Activated CD4-positive, alpha-beta T cell treated with anti-CD3 and anti-CD28 coated beads for 4 hours (primary cell): ENCODE results near the gene USP48.
"Not testable (repeated sequence)": the region's sequence is repeated elsewhere in the genome, so short reads cannot be mapped to it uniquely, and the experiment has no call there.

Experiments
- DNase-seq, 2 donors: peaks; one replicate each; pipeline ENCODE4 v3.0.0-alpha.2; 2020

Gene USP48

GRCh38 chr1:21782868-21783678, at the start of gene USP48:
USP48 (minus strand) TSS chr1:21783149; CDS start chr1:21782957, 192 bp downstream.
- DNase-seq, result peak; percentile 94 to 95

GRCh38 chr1:21831454-21831970, 48.6 kb upstream of the USP48 start:
- no peak for DNase-seq

GRCh38 chr1:21830792-21831453, 48.0 kb upstream of the USP48 start:
- DNase-seq, result no peak

- DNase-seq, result no peak
Observed at GRCh38 chr1:21829294-21829693, 46.3 kb upstream of the USP48 start.

- DNase-seq, result no peak
Observed at GRCh38 chr1:21828506-21829210, 45.7 kb upstream of the USP48 start.

- no peak for DNase-seq
Observed at GRCh38 chr1:21828075-21828474, 45.1 kb upstream of the USP48 start.

GRCh38 chr1:21827141-21827679, 44.3 kb upstream of the USP48 start:
- no peak for DNase-seq

- not testable (repeated sequence) for DNase-seq
Observed at GRCh38 chr1:21826694-21827093, 43.7 kb upstream of the USP48 start.

- DNase-seq, result no peak
Observed at GRCh38 chr1:21825393-21825792, 42.4 kb upstream of the USP48 start.

- DNase-seq, result no peak
Observed at GRCh38 chr1:21824926-21825325, 42.0 kb upstream of the USP48 start.

- DNase-seq, result no peak
Observed at GRCh38 chr1:21823980-21824702, 41.2 kb upstream of the USP48 start.

GRCh38 chr1:21823206-21823979, 40.4 kb upstream of the USP48 start:
- no peak for DNase-seq

- DNase-seq, result no peak
Observed at GRCh38 chr1:21822349-21822748, 39.4 kb upstream of the USP48 start.

- no peak for DNase-seq
Observed at GRCh38 chr1:21821385-21822019, 38.6 kb upstream of the USP48 start.

GRCh38 chr1:21820597-21821232, 37.8 kb upstream of the USP48 start:
- no peak for DNase-seq

- peak; percentile 13 to 16 for DNase-seq
Observed at GRCh38 chr1:21818656-21819055, 35.7 kb upstream of the USP48 start.

- no peak for DNase-seq
Observed at GRCh38 chr1:21816602-21817302, 33.8 kb upstream of the USP48 start.

- DNase-seq, result no peak
Observed at GRCh38 chr1:21815724-21816321, 32.9 kb upstream of the USP48 start.

GRCh38 chr1:21814981-21815582, 32.1 kb upstream of the USP48 start:
- no peak for DNase-seq
